Hypothalamus (tissue), 51 donors: ENCODE results near the gene MYO1D.
"Not testable (repeated sequence)": the region's sequence is repeated elsewhere in the genome, so short reads cannot be mapped to it uniquely, and the experiment has no call there.

Experiments used
- DNase-seq, 51 donors: peaks; one replicate each; lab custom pipeline; 2025; lab: John Stamatoyannopoulos, UW

Gene MYO1D

DNA sequence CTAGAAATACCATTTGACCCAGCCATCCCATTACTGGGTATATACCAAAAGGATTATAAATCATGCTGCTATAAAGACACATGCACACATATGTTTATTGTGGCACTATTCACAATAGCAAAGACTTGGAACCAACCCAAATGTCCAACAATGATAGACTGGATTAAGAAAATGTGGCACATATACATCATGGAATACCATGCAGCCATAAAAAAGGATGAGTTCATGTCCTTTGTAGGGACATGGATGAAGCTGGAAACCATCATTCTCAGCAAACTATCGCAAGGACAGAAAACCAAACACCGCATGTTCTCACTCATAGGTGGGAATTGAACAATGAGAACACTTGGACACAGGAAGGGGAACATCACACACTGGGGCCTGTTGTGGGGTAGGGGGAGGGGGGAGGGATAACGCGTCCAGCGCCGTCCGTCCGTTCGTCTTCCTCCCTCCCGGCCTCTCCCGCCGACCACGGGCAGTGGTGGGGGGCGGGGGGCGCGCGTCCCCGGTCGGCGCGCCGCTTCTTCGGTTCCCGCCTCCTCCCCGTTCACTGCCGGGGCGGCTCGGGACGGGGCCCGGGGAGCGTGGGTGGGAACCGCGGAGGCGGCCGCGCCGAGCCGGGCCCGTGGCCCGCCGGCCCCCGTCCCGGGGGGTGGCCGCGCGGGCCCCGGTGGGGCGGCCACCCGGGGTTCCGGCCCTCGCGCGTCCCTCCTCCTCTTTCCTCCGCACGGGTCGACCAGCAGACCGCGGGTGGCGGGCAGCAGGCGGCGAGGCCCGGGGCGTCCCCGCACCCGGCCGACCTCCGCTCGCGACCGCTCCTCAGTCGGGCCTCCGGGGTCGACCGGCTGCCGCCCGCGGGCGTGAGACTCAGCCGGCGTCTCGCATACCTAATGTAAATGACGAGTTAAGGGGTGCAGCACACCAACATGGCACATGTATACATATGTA lies 54.7 kb downstream of the MYO1D start:
- not testable (repeated sequence) for DNase-seq

DNA sequence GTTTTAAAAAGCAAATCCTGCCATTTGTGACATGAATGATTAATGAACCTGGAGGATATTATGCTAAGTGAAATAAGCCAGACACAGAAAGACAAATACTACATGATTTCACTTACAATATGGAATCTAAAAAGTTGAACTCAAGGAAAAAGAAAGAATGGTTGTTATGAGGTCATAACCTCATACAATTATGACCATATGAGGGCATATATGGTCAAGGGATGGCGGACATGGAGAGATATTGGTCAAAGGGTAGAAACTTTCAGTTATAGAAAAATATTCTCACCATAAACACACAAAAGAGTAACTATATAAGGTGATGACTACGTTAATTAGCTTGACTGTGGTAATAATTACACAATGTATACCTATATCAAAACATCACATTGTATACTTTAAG lies 56.5 kb downstream of the MYO1D start:
- no peak for DNase-seq

DNA sequence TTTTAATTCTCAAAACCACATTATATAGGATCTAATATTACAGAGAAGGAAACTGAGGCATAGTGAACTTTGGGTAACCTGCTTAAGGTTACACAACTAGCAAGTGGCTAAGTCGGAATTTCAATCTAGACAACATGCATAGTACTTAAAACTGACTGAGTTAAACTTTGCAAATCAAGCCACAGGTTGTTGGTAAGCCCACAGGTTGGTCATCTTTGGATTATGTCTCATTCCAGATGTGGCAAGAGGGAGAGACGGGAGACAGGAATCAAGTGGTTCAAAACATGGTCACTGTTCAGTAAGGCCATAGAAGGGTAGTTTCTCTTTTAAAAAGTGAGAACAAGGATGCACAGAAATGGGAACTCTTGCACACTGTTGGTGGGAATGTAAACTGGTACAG lies 57.1 kb downstream of the MYO1D start:
- no peak for DNase-seq

DNA sequence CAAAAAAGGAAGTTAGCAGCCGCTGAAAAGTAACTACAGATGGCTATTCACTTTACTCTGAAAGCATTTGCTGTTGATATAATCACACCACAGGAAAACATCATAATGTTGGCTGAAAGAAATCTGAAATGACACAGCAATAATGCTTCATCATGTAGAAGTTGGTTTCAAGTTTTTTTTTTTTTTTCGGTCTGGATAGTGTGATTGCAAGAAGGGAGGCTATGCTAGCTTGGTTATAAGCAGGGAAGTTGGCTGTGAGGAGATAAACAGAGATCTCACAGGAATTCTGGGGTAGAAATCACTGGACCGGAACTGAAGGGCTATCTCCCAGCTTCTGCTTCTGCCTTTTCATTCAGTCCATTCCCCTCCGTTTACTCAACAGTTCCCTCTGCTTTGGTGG lies 57.9 kb downstream of the MYO1D start:
- no peak for DNase-seq

DNA sequence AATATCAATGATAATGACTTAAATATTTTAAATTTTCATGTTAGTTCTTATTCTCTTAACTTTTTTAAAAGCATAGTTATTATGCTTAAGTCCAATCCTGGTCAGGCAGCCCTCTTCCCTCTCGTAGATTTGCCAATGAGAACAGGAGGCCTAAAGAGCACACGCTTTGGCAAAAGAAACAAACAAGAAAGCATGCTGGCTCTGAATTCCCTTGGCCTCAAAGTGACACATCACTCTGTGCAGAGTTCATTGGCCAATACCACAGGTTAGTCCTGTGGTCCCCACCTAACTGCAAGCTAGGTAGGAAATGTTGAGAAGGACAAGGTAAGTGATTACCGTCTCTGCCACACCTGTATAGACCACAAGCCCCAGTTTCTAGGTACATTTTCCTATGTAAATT lies 61.5 kb downstream of the MYO1D start:
- no peak for DNase-seq

DNA sequence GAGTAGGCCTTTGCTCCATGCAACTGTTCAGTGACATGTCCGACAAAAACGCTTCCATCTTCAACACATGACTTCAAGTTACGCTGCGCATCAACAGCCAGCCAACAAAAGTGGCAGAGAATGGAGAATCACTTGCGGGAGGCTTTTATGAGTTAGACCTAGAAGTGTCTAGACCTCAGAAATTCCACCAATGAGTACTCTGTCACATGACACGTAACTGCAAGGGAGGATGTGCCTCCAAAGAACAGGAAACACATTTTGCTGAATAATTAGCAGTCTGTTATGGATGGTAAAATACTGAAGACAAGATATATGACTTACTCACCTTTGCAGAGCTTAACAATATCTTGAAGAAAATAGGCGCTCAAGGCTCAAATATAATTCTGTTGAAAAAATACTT lies 62.1 kb downstream of the MYO1D start:
- no peak for DNase-seq

DNA sequence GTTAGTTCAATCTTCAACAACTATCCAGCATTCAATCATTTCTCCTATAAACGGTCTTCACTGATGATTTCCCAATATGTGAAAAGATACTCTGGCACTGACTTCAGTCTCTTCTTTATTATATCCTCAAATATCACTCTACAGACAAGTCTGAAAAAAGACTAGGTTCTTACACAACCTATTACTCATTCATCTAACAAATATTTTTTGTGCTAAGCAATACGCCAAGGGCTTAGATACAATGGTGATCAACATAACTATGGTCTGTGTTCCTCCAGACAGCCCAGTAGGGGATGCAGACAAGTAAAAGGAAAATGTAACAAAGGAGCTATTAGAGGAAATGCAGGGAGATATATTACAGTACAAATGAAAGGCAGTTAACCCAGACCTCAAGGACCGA lies 63.9 kb downstream of the MYO1D start:
- DNase-seq: no peak

DNA sequence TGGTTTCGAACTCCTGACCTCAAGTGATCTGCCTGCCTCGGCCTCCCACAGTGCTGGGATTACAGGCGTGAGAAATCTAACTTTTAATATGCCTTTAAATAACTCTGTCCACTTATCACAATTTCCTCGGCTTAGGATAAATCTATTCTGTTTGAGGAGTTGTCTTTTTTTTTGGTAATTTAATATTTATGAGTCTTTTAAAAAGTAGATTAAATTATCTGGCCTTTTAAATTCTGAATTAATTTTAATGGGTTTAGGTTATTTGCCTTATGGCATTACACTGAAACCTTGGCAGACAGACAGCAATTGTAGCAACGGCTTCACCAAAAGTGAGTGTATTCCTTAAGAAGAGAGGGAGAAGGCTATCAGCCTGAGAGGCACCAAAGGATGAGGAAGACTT lies 66.2 kb downstream of the MYO1D start:
- no peak for DNase-seq

DNA sequence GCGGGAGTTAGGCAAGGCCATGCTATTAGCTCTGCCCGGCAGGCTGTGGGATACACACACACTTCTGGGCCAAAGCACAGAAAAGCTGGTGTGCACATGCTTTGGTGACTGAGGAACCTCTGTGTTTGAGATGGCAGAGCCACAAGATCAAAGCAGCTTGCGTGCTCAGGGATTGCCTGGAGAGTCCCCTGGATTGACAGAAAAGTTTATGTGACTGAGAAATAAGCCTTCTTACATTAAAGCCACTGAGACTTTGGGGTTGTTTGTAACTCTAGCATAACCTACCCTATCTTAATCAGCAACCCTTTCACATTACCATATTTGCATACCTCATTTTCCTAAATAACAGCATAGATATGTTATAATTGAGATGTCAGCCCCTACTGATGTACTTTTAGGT lies 69.3 kb downstream of the MYO1D start:
- no peak for DNase-seq

DNA sequence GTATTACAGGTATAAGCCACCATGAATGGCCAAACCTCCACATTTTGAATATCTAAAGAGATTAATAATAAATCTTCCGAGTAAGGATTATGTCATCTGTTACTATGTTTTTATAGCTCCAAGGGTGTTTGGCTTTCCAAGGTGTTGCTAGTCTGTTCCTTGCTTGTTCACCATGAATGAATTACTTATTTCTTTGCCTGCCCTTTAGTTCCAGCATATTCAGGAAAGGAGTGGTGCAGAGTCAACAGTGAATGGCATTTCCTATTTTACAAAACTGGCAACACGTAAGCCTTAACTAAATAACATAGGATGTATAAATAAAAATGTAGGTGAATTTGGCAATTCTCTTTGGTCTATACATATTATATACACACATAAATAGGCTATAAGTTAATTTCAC lies 70.3 kb downstream of the MYO1D start:
- DNase-seq: no peak

DNA sequence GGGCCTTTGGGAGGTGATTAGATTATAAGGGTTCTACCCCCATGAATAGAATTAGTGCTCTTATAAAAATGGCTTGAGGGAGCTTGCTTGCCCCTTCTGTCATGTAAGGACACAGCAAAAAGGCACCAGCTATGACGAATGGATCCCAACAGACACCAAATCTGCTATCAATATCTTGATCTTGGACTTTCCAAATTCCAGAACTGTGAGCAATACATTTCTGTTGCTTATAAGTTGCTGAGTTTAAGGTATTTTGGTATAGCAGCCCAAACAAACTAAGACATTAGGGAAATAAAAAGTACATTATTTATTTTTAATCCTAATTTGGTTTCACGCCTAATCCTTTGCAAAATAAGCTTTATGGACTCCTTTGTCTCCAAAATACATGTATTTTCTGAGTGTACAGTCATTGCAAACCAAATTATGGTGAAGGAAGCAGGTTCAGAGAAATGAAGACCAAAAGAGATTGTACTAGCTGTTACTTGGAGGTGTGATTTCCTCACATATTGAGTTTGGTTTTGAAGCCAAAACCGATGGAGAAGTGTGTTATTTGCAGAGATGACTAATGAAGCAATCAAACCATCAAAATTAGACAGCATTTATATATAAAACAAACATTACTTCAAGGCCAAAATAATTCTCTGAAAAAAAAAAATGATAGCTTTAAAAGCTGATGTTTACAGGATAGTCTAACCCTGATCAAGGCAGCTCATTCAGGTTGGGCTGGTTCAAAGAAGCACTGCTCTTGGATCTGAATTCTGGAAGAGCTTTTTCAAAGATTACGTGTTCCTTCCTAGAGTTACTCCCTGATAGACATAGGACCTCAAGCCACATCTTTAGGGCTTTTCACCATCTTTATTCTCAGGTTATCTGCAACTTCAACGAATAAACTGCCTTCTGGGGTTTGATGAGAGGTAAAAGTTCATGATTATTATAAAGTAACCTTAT lies 71.6 kb downstream of the MYO1D start:
- no peak for DNase-seq

DNA sequence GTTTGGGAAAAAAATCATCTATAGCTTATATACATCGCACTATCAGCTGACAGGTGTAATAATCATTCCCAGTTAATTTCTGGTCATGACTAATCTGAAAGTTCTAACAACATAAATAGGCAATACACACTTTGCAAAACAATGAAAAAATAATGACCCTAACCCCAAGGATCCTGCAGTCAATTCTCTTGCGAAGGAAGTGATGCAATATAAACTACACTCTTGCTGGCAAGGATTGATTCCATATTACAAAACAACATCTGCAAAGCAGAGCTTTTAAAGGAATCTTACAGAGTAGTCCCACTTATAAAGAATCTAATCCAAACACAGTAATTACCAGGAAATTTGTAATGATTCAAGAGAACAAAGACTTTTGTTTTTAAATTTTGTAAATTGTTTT lies 73.4 kb downstream of the MYO1D start:
- no peak for DNase-seq

DNA sequence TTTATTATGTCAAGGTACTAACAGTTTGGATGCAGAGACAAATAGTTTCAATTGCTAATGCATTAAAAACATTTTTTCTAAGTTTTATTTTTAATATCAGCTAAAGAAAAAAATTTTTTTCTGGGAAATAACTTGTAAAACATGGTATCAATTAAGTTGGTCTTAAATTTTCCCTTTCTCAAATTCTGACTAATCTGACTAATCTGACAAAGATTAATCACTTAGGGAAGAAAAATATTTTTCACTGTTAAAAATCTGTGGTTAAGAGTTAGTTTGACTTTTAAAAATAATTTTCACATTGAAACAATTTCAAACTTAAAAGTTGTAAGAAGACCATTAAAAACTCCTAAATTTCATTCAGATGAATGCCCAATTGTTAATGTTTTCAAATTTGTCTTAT lies 74.6 kb downstream of the MYO1D start:
- no peak for DNase-seq

DNA sequence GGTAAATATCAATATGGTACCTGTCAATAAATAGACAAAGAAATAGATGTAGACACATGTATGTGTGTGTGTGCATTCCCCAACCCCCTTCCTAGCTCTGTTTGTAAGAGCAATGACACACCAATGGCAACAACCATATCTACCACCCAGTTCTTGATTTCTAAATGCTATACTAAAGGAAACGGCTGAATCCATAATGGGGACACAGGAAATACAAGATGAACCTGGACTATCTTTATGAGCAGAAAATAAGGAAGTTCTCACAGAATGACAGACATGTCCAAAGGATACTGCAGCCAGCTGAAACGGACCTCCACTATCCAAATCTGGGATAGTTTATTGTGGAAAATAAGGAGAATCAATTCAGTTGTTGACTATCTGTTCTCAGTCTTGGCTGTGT lies 75.3 kb downstream of the MYO1D start:
- DNase-seq: no peak

DNA sequence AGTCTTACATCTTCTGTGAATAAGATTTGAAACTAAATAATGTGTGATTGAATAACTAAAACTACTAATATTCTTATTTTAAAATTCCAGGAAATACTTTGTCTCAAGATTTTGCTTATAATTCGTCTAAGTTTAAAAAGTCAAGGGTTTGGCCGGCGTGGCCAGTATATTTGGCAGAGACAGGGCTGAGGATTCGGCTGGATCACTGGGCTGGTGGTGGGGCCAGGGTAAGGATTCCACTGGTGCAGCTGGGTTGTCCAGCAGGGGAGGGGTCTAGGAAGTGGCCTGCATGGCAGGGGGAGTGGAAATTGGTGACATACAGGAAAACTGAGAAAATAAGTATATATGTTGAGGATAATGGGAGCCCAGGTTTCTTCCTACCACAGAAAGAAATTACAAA lies 75.7 kb downstream of the MYO1D start:
- DNase-seq: no peak

DNA sequence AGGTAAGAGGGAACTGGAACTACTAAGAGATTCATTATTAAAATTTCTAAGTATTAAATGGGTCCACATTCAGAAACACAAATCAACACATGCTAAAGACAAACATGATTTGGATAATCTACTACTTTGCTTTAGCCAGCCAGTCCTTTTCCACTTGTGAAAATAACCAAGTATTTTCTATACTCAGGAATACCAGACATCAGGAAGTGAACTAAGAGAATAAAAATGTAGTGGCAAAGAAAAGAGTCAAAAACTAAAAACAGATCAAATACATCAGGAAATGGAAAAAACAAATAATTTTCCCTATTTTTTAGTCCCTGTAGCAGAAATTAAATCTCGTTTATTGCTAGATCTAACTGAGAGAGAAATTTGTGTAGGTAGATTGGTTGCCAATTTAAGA lies 78.0 kb downstream of the MYO1D start:
- DNase-seq: no peak

DNA sequence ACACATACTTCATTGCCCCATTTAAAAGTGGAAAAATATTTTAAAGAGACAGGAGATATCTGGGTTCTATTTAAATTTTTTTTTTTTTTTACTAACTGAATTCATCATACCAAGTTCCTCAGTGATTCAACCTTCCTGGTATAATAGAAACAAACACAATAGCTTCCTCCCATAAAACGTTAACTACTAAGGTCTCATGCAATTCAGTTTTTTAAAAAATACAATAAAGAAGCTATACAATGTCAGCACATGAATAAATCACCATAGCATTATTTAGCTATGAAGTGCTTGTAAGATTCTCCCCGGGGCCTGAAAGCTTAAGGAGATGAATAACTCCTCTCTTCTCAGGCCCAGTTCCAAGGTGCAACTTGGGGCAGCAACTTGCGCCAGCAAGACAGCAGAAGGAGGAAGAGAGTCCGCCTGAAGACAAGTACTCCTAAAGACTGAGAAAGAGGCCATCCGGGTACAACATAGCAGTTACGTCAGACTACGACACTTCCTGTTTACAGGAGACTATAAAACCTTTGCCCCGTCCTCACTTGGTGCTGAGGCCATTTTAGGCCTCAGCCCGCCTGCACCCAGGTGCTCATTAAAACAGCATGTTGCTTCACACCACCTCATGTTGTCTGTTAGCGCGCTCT lies 81.5 kb downstream of the MYO1D start:
- DNase-seq: no peak

DNA sequence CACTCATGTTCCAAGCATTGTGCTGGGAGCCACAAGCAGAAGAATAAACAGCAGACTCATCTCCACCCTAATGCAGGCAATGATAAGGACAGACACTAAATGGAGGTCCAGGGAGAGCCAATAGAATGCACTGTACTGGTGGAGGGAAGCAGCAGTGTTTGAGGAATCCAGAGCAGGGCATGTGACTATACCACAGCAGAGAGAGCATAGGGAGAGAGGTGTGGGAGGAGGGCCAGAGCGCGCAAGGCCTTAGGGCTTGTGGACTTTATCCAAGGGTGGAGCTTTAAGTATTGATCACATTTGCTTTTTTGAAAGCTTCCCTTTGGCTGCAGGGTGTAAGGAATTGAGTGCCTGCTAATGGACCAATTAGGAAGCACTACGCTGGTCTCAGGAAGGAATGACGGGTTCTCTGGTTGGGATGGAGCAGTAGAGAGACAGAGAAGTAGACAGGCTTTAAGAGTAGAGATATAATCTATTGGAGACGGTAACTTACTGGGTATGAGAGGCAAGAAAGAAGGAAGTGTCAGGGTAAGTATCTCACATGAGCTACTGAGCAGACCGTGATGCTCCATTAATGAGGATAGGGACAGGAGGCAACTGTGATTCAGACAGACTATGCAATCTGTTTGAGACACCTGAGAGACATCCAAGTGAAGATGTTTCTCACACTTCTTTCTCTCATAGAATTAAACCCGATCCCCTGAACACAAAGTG lies 82.2 kb downstream of the MYO1D start:
- no peak for DNase-seq

DNA sequence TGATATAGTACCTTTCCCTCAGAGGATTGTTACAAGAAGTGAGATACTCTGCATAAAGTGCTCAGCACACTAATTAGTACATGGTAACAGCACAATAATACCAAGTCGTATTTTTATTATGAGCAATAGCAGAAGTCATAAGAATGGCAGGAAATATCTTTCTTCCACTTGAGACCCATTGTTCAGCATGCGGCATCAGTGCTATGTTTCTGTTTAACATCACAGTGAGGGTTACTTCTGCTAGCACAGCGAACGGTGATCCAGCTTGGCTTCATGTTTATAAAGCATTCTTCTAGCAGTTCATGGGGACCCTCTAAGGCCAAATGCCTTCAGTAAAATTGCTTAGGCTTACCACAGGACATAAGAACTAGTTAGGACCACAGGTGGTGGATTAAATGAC lies 83.1 kb downstream of the MYO1D start:
- DNase-seq: no peak

DNA sequence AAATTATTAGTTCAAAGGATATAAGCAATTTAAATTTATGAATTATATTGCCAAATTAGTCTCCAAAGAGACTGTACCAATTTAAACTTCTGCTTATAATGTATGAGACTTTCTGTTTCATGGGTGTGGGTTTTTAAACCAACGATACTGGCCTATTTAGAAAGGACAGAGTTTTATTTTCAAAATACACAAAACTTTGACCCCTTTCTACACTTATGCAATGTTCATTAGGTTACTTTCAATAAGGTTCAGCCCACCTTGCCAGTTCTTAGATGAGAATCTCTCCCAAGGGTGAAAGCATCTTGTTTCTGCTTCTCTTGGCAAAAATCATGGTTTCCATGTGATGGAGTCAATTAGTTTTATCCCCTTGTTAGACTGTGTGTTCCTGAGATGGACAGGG lies 84.7 kb downstream of the MYO1D start:
- no peak for DNase-seq

DNA sequence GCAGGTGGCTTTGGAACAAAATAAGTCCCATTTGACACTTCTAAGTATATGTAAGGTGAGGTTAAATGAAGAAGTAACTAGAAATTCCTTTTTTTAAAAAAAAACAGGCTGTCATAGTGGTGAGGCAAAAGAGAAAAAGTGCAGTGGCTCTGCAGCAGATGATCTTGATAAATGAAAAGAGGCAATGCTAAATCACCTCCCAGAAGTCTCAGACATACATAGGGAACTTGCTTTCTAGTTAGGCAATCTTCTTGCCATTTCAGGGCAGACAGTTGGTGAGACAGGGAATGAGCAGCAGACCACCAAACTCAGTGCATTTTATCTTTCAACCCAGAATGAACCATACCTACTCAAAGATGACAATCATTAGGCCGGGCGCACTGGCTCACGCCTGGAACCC lies 90.8 kb downstream of the MYO1D start:
- no peak for DNase-seq
